HepG2 (cell line): ENCODE measurements around the gene TF. TPM values are rescaled to one million over a fixed set of nuclear protein-coding genes. Genes with fewer than 3 reads are reported as not detected.

Source experiments
- ARNT2 ChIP-seq: sonication (generic); formaldehyde crosslinking; IDR thresholded peaks from 2 replicates; pipeline ENCODE4 v1.8.0; 2022; ENCODE audit warnings: mild to moderate bottlenecking, low read depth, missing genetic modification reagents, moderate library complexity
- BORCS8-MEF2B ChIP-seq: sonication (generic); formaldehyde crosslinking; IDR thresholded peaks from 2 replicates; pipeline ENCODE4 v1.8.0; 2022; ENCODE audit warnings: mild to moderate bottlenecking, missing genetic modification reagents
- CEBPG ChIP-seq: IDR thresholded peaks from 2 replicates; pipeline ENCODE4 v1.6.1; 2016
- DMAP1 ChIP-seq: IDR thresholded peaks from 2 replicates; pipeline ENCODE4 v1.6.1; 2016
- HOXA5 ChIP-seq: sonication (generic); formaldehyde crosslinking; IDR thresholded peaks from 2 replicates; pipeline ENCODE4 v1.4.0; 2020; ENCODE audit warnings: missing genetic modification reagents
- MXI1 ChIP-seq: IDR thresholded peaks from 3 replicates; pipeline ENCODE4 v1.6.1; 2012; ENCODE audit warnings: low read depth, low read length, inconsistent platforms, borderline replicate concordance
- NFYC ChIP-seq: IDR thresholded peaks from 2 replicates; pipeline ENCODE4 v1.6.1; 2016; ENCODE audit warnings: missing genetic modification reagents, missing compliant biosample characterization
- RBFOX2 ChIP-seq: fragments of 200-400 bp; formaldehyde crosslinking; IDR thresholded peaks from 2 replicates; pipeline ENCODE4 v1.6.1; 2017; ENCODE audit warnings: low read depth, mild to moderate bottlenecking, low read length
- RFX5 ChIP-seq: IDR thresholded peaks from 2 replicates; pipeline ENCODE4 v1.6.1; 2011; ENCODE audit warnings: low read depth, low read length, improper control_type of control experiment
- SRF ChIP-seq: IDR thresholded peaks from 2 replicates; pipeline ENCODE4 v1.6.1; 2011; ENCODE audit warnings: mild to moderate bottlenecking, low read depth, low read length, moderate library complexity
- TBX3 ChIP-seq: fragments of 450-650 bp; IDR thresholded peaks from 2 replicates; pipeline ENCODE4 v1.6.1; 2017; ENCODE audit warnings: antibody characterized with exemption, mild to moderate bottlenecking, inconsistent platforms, borderline replicate concordance
- YEATS2 ChIP-seq: sonication (generic); formaldehyde crosslinking; IDR thresholded peaks from 2 replicates; pipeline ENCODE4 v1.4.0; 2020; ENCODE audit warnings: missing genetic modification reagents, borderline replicate concordance
- ZBTB7B ChIP-seq: sonication (generic); formaldehyde crosslinking; IDR thresholded peaks from 2 replicates; pipeline ENCODE4 v1.4.0; 2020; ENCODE audit warnings: missing genetic modification reagents
- ZFY ChIP-seq: sonication (generic); formaldehyde crosslinking; IDR thresholded peaks from 2 replicates; pipeline ENCODE4 v1.4.0; 2020; ENCODE audit warnings: missing genetic modification reagents
- ZHX2 ChIP-seq, 2 experiments: sonication (generic) in 1 of 2; formaldehyde crosslinking in 1 of 2; IDR thresholded peaks; 2 replicates each; pipeline versions ENCODE4 v1.6.1 to v1.9.0; 2014 to 2022; ENCODE audit warnings: antibody characterized with exemption in 1 of 2, borderline replicate concordance in 1 of 2, inconsistent platforms in 1 of 2, low read depth in 1 of 2, missing genetic modification reagents in 1 of 2
- ZMAT3 ChIP-seq: sonication (generic); formaldehyde crosslinking; conservative IDR thresholded peaks from 2 replicates; pipeline ENCODE4 v1.7.0; 2021; ENCODE audit warnings: missing genetic modification reagents
- ZNF430 ChIP-seq: sonication (generic); formaldehyde crosslinking; IDR thresholded peaks from 2 replicates; pipeline ENCODE4 v1.9.0; 2021; ENCODE audit warnings: mild to moderate bottlenecking, missing genetic modification reagents
- ZNF792 ChIP-seq: IDR thresholded peaks from 2 replicates; pipeline ENCODE4 v1.6.1; 2016
- polyA plus RNA-seq, 8 experiments: library from polyadenylated mRNA; depleted of rRNA in 3 of 8; stranded (reverse) in 7 of 8; unstranded in 1 of 8; fragments of >200 nt; fragmentation: Illumina TruSeq in 4 of 8; extraction: Trizol in 4 of 8; gene quantifications; 2 replicates each; pipeline versions ENCODE4 v1.2.1 to v1.2.3, GENCODE V29; 2011 to 2016; ENCODE audit warnings: low read depth in 4 of 8, missing spikeins in 1 of 8, mixed read lengths in 1 of 8; ENCODE audit not compliant: insufficient read depth in 1 of 8
- total RNA-seq, 5 experiments: library from RNA; depleted of rRNA; stranded (reverse); fragments of >200 nt; fragmentation: Illumina TruSeq; extraction: Trizol; gene quantifications; 2 replicates each; pipeline ENCODE4 v1.2.3, GENCODE V29; 2016; ENCODE audit warnings: low read depth in 1 of 5
- TF ChIP-seq, protein P1 (sequence below): sonication (generic); formaldehyde crosslinking; IDR thresholded peaks from 2 replicates; pipeline ENCODE4 v1.4.0; 2020; ENCODE audit warnings: mild to moderate bottlenecking, missing genetic modification reagents
- TF ChIP-seq, protein P2 (sequence below): sonication (generic); formaldehyde crosslinking; IDR thresholded peaks from 2 replicates; pipeline ENCODE4 v1.8.0; 2022; ENCODE audit warnings: mild to moderate bottlenecking, missing genetic modification reagents; ENCODE audit not compliant: insufficient replicate concordance

The TF gene
- total and polyA plus RNA-seq, 2 of the 13 experiments (the other 11 are each of a cell fraction or from before 2014, with no cell fraction given), result 10,074 to 11,821 TPM

GRCh38 chr3:133742351-133743091, 3.7 kb upstream of the TF start (continued):
- peak; percentile 52 for TF ChIP-seq ARNT2
- TF ChIP-seq ZMAT3 (CRISPR knock-in tag), result 0 out of 2 replicates have a peak, but pooled peaks have one; percentile 41
- TF ChIP-seq YEATS2 (CRISPR knock-in tag), result peak; percentile 57; the same call in 1 of the 2 replicates
- TF ChIP-seq, protein P1, sequence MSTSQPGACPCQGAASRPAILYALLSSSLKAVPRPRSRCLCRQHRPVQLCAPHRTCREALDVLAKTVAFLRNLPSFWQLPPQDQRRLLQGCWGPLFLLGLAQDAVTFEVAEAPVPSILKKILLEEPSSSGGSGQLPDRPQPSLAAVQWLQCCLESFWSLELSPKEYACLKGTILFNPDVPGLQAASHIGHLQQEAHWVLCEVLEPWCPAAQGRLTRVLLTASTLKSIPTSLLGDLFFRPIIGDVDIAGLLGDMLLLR (CRISPR knock-in tag), result no peak
- 0 out of 2 replicates have a peak, but pooled peaks have one; percentile 41 for TF ChIP-seq ZFY
- TF ChIP-seq BORCS8-MEF2B (CRISPR knock-in tag), result peak; percentile 54; the same call in 1 of the 2 replicates
- peak; percentile 92; the same call in 1 of the 2 replicates for TF ChIP-seq TBX3
- peak; percentile 35; the same call in 1 of the 3 replicates for TF ChIP-seq MXI1
- TF ChIP-seq DMAP1 (CRISPR knock-in tag), result 0 out of 2 replicates have a peak, but pooled peaks have one; percentile 51
- TF ChIP-seq ZBTB7B (CRISPR knock-in tag), result peak; percentile 95
- 0 out of 2 replicates have a peak, but pooled peaks have one; percentile 26 for TF ChIP-seq ZHX2 (IDR thresholded peaks at IDR 0.05; ENCODE audit: low read depth)
- no peak for TF ChIP-seq ZHX2 (CRISPR knock-in tag; IDR thresholded peaks at IDR 0.05; ENCODE audit: borderline replicate concordance)
- peak; percentile 95 for TF ChIP-seq ZNF792 (CRISPR knock-in tag)
- TF ChIP-seq NFYC (CRISPR knock-in tag), result peak; percentile 34; the same call in 1 of the 2 replicates
- peak; percentile 47; the same call in 1 of the 2 replicates for TF ChIP-seq ZNF430
- TF ChIP-seq, protein P2, sequence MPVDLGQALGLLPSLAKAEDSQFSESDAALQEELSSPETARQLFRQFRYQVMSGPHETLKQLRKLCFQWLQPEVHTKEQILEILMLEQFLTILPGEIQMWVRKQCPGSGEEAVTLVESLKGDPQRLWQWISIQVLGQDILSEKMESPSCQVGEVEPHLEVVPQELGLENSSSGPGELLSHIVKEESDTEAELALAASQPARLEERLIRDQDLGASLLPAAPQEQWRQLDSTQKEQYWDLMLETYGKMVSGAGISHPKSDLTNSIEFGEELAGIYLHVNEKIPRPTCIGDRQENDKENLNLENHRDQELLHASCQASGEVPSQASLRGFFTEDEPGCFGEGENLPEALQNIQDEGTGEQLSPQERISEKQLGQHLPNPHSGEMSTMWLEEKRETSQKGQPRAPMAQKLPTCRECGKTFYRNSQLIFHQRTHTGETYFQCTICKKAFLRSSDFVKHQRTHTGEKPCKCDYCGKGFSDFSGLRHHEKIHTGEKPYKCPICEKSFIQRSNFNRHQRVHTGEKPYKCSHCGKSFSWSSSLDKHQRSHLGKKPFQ (CRISPR knock-in tag), result no peak
- TF ChIP-seq HOXA5 (CRISPR knock-in tag), result peak; percentile 81; the same call in 1 of the 2 replicates
- peak; percentile 86 for TF ChIP-seq CEBPG (CRISPR knock-in tag)
- TF ChIP-seq RBFOX2, result peak; percentile 44; the same call in 1 of the 2 replicates
- TF ChIP-seq RFX5, result no peak
- TF ChIP-seq SRF, result peak; percentile 59; the same call in 1 of the 2 replicates
